Inflammatory macrophage (primary cell): ENCODE results near the gene SOAT2.

Experiments used
- DNase-seq, 2 donors: peaks; one replicate each; pipeline ENCODE4 v3.0.0-alpha.2; 2020 to 2022

SOAT2 gene

DNA sequence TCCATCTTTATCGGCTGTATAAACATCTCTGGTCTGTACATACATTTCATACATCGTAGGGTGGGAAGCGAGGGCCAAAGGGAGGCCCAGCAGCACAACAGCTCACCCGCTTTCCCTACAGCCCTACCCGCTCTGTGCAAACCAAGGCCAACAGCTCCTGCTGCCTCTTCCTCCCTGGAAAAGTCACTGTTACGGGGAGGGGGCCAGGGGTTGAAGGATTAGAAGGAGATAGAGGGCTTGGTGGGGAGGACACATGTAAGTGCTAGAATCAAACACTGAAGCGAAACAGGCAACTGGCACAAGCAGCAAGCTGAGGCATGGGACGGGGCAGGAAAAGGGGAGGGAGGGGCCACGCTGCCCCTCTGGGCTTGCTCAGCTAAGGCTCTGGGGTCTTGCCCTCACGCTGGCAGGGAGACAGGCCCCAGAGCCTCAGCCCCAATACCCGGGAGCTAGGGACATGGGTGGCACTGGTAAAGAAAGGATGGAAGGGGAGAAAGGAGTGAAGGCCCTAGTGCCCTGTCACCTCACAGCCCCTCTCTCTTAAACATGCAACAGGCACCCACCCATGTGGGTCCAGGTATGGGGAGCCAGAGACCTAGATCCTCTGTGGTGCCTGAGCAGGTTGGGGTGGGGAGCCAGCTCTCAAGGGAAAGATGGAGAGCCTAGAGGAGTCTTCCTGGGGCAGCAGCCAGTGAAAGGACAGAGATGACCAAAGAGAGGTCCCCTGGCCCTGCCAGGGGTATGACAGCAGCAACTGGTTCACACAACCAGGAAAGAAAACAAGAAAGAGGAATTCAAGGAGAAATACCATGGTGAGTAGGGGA lies 38.5 kb upstream of the SOAT2 start:
- no peak for DNase-seq

DNA sequence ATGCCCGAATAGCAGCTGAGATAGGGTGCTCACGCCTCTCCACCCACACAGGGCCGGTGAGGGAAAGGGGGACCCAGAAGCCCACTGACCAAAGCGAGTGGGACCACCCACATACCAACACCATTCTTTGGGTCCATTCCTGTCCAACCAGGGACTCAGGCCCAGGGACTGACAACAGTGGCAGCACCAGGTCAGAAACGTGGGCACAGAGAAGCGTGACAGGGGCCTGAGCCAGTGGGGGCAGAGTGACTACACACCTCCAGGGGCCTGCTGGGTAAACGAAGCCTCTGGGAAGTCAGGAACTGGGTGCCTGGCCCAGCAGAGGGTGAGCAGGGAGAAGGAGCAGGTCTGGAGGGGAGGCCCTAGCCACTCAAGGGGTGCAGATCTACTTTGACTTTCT lies 37.8 kb upstream of the SOAT2 start:
- DNase-seq, result no peak

DNA sequence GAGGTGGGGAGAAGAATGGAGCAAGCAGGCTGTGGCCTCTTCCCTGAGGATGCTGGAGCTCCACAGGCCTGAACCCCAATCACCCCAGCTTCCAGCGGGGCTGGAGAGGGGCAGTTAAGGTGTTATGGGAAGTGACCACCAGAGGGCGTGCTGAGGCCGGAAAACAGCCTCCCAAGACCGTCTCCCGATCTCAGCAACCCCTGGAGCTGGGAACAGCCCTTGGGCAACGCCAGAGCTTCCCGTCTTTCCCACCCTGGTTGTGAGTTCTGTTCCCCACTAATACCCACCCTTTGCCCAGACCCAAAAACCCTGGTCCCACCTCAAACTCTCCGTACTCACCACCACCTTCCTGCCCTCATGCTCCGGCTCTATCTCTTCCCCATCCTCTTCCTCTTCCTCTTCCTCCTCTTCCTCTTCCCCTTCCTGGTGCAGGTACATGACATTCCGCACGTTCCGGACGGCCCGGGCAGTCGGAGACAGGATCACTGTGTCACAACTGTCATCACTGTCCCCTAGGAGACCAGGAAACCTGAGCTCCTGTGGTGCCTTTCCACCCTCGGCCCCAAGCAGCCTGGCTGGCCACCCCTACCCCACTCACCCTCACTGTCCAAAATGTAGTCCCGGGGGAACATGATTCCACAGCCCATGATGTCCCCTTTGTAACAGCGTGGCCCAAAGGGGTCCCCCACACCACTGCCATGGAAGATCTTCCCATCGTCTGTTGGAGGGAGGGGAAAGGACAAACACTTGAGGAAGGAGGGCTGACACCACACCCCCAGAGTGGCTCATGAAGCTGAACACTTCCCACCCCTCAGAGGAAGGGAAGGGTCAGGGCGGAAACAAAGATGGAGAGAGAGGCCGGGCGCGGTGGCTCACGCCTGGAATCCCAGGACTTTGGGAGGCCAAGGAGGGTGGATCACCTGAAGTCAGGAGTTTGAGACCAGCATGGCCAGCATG lies 37.0 kb upstream of the SOAT2 start:
- DNase-seq, result peak; percentile 65 to 69

DNA sequence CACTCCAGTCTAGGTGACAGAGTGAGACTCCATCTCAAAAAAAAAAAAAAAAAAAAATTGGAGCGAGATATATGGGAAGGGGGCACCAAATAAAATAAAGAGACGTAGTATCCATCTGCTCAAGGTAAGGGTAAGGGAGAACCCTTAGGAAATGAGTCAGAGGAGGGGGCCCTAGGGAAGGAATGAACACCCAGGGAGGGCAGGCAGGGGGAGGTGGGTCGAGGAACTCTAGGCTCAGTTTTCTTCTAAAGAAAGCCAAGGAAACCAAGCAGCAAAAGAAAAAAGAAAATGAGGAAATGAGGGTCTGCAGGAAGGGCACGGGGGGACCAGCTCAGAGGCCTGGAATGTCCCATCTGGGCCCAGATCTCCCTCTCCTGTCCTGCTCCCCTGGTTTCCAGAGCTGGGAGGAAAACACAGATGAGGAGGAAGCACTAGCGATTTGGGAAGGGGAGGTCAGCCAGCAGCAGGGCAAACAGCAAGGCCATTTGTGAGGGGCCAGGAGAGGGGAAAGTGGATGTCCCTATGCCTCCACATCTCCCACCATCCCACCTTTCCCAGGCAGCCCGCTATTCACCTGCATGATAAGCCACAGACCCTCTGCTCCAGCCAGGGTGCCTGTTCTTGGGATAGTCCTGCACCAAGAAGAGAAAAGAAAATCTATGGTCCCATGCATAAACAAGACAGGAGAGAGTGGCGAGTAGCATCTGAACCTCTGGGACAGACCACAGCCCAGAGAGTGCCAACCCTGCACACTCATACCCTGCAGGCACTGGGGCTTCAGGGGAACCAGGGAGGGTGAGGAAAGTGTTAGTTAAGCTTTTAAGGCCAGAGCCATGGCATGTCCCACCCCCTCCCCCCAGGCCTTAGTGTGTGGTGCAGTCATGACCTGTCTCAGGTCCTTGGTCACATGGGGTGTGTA lies 36.0 kb upstream of the SOAT2 start:
- DNase-seq, result no peak

DNA sequence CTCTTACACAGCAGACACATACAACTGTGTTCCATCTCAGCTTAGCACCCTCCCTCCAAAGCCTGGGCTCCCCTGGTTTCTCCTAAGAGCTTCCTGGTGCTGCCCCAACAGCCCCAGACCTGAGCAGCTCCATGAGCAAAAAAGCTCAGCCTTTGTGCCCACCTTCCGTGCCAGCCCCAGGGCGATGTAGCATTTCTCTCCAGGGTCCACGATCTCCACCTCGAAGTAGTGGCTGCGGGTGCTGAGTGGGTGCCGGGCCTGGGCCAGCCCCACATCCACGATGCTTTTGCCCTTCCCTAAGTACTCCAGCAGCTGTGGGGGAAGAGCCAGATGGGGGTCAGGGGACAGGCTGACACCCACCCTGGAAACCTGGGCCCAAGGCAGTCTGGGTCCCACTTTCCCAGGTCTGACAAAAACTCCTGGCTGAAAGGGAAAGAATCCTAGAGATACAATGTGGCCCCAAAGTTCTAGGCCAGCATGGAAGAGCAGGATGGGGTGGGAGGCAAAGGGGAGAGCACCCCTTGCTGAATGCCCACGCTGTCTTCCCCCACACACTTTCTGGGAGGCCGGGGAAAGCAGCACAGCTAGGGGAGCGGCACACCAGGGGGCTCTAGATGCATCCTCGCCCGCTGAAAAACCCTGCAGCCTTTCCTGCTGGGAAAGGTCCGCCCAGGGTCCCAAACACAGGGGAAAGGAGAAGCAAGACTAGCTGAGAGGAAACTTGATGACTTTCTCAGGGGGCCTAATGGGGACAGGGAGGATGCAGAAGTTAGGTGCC lies 35.1 kb upstream of the SOAT2 start:
- DNase-seq, result no peak

DNA sequence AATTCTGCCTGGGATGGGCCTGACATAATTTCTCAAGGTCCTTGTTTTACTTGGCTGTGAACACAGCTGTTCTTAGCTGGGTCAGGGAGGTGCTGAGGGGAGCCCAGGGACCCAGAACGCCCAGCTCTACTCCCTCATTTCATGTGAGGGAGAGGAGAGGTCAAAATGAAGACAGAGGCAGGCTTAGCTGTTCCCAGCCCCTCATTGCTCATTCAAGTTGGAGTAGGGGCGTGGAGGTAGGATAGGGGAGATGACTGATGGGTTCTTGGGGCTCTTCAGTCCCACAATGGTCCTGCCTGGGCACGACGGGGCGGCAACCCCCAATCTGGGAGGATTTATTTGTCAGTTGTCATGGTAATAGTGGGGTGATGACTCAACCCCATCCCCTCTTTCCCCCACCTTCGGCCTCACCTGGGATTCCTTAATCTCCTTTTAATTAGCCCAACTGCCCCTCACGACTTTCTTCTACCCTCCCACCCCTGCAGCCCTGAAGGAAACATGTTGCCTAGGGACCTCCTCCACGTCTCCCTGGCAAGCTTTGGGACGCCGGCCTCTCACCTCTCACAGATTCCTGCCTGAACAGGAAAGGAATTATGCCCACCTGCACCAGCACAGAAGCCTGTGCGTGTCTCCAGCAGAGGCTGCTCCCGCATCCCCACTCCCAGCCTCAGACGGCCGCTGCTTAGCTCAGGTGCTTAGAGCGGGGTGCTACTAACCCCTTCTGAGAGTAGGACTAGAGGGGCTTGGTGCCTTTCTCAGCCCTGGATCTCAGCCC lies 34.3 kb upstream of the SOAT2 start:
- DNase-seq, result no peak

DNA sequence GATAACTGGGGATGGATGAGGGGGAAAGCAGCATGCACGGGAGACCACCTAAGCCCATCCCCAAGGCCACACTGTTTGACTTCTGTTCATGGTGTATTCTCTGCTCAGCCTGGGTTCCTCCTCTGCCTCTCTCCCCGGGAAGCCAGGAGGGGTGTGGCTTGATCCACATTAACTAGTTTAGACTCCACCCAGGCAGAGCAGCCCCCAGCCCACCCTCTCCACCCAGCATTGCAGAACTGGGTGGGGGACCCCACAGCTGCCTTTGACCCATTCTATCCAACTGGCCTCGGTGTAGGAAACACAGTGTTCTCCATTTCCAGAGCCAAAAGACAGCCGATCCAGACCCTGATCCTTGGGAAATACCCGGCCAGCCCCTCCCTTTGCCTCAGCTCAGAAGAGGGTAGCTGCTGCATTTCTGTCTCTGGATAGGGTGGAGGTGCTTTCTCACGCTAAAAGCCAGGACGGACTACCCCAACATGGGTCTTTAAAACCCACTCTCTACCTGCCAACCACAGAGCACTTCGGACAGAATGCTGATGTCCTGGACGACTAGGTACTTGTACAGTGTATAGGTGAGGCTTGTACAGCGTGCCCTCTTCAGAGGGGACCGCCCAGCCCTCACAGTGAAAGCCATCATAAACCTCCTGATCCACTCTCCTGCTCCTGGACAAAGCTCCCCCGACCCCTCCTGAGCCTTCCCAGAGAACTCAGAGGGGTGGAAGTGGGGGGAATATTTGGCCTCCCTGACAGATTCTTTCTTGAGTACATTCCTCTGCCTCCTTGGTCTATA lies 33.5 kb upstream of the SOAT2 start:
- no peak for DNase-seq

DNA sequence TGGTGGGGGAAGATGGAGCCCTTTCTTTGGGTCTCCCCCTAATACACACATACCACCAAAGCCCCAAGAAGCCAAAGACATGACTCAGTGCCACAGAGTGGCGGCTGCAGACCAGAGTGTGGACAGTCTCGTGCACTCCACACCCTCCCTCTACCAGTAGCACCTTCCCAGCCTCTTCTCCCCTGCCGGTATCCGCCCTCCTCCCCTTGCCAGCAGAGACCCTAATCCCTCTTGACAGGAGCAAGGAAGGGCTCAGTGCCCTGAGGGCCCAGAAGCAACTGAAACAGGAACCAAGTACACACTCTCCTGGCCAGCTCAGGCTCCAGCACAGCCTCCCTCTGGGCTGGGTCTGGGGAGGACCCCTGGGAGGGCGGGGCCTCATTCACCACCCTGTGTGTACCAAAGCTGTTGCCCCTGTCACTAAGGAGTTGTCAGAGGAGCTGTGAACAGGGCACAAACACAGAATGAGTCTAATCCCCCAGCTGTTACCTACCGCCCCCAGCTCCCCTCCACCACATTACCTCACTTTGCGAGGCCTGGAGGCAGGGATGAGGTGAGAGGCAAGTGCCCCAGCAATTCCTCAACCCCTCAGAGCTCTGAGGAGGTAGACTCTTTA lies 32.3 kb upstream of the SOAT2 start:
- DNase-seq, result no peak

DNA sequence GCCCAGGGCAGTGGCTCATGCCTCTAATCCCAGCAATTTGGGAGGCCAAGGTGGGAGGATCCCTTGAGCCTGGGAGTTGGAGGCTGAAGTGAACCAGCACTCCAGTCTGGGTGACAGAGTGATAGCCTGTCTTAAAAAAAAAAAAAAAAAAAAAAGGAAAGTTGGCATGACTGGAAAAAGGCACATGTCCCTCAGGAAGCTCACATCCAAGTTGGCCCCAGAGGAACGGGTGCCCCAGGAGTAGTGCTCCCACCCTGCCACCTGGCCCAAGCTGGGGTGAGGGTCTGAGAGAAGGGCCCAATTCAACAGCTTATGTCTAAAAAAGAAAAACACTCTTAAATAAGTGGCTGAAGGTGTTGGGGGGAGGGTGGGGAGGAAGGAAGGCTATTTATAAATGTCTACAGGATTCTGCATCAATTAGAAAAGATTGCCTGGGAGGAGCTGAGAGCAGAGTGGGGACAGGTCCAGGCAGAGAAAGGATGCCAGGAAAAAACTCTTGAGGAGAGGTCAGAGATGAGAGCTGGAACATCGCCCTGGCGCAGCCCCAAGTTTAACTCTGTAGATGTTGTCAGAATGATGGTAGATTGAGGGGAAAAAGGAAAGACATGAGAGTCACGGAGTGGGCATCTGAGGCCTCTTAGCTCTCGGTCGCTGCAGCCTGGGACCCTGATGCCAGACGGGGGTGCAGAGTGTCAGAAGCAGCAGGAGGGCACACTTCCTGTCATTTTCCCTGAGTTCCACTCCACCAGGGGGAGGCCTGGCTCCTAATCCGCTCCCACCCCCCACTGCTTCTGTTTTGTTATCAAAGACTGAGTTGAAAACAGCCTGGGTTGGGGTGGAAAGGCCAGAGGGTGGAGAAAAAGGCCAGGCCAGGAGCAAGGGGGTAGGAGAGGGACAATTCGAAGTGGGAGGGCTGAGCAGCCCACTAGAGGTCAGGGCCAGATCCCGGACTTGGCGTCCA lies 31.4 kb upstream of the SOAT2 start:
- no peak for DNase-seq

DNA sequence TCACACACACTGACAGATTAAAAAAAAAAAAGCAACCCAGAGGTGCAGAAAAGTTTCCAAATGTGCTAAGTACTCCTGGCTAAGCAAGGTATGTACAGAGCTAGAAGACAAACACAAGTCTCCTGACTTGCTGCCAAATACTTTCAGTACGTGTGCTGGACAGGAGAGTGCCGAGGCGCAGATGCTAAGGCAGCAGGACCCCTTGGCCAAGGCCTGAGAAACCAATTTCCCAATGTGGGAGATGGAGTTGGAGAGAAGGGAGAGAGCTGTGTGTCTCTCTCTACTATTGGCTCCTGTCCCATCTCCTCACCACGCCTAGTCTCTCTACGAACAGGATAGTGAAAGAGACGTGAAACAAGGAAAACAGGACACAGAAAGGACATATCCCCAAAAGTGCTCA lies 29.4 kb upstream of the SOAT2 start:
- no peak for DNase-seq

DNA sequence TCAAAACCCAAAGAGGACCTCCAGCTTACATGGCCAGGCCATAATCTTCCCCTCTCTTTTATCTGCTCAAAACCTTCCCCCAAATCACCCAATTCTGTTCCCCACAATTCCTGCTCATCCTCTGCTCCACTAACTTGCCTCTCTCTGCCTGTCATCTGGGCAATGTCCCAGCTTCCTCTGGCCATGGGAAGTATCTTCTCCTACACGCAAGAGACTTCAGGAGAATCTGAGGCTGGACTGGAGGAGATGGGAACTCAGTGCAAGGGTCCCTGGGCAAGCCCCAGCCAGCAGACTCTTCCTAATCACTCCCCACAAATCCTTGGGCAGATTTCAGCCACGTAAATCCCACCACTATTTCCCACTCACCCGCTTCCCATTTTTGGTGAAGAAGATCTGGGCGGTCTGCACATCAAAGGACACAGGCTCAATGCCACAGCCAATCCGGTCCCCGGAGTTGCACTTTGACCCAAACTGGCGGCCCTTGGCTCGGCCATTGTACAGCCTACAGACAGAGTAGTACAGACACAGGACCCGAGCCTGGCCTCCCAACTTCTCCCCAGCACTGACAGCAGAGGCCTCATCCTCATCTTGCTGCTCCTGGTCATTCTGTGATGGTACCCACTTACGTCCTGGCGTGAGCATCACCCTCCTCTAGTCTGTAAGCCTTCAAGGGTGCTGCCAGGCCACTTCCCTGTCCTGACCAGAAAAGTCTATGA lies 28.8 kb upstream of the SOAT2 start:
- DNase-seq, result no peak

DNA sequence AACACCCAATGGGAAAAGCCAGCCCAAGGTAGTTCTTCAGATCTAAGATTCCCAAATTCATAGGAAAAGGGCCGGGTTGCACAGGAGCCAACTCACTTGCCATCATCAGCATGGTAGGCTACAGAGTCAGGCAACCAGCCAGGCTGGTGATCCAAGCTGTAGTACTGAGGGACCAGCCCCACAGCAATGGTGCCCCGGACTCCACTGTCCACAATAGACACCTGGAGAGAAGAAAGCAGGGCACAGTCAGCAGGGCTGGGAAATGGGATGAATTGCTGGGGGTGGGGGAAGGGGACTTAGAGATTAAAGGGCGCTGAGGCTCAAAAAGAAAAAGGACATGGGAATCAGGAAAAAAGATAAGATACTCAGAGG lies 28.3 kb upstream of the SOAT2 start:
- no peak for DNase-seq

DNA sequence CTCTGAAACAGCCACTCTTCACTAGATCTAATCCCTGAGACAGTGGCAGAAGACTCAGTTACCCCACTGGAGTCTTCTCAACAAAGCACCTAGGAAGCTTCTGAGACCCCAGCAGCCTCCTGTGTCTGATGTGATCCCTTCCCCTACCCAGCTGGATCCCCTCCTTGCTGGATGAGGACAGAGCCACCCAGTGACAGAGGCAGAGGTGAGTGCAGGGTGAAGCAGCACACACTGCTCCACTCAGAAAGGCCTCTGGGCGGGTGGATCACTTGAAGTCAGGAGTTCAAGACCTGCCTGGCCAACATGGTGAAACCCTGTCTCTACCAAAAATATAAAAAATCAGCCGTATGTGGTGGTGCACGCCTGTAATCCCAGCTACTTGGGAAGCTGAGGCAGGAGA lies 26.8 kb upstream of the SOAT2 start:
- no peak for DNase-seq

DNA sequence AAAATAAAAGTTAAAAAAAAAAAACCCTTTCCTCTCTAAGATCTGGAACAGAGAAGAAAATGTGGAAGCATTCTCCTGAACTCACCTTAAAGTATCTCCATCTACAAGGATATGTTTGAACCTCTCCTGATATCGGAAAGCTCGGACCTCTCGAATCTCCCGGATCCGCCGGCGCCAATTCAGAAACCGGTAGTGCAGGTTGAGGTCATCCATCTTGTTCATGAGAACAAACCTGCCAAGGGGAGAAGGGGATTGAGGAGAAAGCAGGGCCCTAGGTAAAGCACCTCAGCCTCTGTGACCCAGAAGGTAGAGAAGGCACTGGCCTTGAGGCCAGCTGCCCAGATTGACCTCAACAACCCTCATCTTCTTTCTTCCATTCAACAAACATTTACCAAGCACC lies 26.3 kb upstream of the SOAT2 start:
- DNase-seq, result no peak

DNA sequence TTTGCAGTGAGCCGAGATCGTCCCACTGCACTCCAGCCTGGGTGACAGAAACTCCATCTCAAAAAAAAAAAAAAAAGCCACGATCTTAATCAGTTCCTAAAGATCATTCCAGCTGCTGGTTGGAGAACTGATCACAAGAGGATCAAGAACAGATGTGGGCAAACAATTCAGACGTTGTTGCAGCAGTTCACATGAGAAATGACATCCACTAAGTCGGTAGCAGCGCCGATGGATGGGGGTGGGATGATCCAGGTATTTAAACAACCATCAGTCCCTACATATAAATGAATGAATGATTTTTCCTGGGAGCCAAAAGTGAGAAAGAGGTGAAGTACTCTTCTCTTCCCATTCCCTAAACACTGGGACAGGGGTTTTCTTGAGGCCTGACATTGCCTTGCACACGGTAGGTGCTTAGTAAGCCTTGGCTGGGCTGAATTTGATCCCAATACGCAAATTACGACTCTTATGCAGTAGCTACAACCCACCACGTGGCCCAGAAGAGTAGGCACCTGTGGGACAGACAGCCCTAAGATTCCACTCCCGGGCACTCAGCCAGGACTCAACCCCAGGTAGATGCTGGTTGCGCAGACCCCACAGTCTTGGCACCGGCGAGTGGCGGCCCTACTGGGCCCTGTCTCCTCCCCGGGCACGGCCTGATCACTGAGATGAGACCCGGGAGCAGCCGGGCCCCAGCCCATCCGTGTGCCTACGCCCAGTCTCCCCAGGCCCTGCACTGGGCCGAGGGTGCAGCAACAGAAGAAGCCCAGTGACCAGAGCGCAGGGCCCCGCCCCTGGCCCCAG lies 24.7 kb upstream of the SOAT2 start:
- no peak for DNase-seq

DNA sequence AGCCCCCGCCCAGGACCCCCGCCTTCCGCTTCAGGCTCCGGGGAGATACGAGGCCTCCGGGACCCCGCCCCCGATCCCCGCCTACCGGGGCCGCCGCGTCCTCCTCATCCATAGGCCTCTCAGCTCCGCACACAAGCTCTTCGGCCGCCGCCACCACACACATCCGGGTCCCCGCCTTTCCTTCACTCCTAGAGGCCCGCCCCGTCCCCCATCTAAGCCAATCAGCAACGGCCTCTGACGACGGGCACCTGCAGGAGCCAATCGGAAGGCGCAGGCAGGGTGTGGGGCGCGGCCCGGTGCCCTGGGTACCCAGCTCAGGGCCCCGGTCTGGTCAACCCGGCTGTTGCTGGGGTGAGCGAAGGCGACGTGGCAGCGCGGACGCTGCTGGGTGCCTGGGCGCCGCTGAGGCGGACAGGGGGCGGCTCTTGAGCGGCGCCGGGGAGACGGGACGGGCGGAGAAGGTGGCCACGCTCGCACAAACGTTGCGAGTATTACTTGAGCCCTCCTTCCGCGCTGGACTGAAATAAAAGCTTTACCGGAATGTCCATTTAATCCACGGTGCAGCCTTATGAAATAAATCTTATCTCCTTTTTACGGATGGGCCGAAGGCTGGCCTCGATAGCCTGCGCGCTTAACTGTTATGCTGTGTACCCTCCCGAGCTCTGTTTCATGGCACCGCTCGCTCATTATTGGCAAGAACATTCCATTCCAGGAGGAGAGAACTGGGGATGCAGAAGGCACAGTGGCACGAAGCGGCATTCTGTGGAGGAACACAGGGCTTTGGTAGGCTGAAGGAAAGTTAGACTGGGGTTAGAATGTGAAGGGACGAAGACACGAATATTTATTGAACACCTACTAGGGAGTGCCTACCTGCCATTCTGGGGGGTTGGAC lies 23.8 kb upstream of the SOAT2 start, which contains the start of gene SPRYD3:
TSS of gene SPRYD3 (minus strand) at position 165 of the 892 bp plus-strand sequence. CDS start at position 108, 57 bp downstream.
- peak; percentile 96 to 99 for DNase-seq
